Transverse colon (tissue), 3 donors: ENCODE measurements around the gene TPP2.

Experiments
- POLR2A ChIP-seq: fragments of 450-650 bp; IDR thresholded peaks from one replicate; pipeline ENCODE4 v1.6.1; 2016; ENCODE audit warnings: antibody characterized with exemption, mild to moderate bottlenecking, moderate library complexity
- TF ChIP-seq, protein P1 (sequence below), 5 experiments: fragments of 200-600 bp in 3 of 5; fragments of 450-650 bp in 2 of 5; sonication (generic) in 3 of 5; IDR thresholded peaks; 1 replicate in 2 of 5; 2 replicates in 3 of 5; pipeline ENCODE4 v1.5.1; 2016 to 2017; ENCODE audit warnings: antibody characterized with exemption in 5 of 5, inconsistent platforms in 3 of 5, mild to moderate bottlenecking in 2 of 5, moderate library complexity in 1 of 5

DNA sequence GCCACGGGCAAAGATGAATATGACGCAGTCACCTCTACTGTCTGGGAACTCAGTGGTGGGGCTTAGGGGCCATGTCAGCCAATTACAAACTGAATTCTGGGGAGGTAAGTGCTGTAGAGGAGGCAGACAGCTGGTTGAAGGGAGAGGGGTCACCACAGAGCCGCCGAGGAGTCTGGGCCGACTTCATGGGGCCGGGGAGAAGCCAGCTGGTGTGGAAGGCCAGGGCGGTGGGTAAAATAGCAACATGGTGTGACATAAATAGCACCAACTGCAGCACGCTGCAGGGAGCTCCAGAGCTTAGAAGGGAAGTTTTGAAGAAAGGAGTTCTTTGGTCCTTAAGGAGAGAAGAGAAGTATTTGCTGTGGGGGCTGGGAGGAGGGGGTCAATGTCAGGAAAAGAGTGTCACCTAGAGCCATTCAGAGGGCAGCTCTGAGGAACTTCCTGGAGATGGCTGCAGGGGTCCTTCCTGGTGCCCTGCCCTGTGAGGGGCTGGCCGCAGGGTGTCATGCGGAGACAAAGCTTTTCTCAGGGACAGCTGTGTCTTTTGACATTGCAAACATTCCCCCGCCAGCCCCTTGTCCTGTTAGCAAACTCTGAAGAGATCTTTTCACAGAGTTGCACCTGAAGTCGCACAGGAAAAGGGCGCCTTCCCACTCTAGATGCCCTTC lies 91.7 kb downstream of the TPP2 start:
- TF ChIP-seq, protein P1, sequence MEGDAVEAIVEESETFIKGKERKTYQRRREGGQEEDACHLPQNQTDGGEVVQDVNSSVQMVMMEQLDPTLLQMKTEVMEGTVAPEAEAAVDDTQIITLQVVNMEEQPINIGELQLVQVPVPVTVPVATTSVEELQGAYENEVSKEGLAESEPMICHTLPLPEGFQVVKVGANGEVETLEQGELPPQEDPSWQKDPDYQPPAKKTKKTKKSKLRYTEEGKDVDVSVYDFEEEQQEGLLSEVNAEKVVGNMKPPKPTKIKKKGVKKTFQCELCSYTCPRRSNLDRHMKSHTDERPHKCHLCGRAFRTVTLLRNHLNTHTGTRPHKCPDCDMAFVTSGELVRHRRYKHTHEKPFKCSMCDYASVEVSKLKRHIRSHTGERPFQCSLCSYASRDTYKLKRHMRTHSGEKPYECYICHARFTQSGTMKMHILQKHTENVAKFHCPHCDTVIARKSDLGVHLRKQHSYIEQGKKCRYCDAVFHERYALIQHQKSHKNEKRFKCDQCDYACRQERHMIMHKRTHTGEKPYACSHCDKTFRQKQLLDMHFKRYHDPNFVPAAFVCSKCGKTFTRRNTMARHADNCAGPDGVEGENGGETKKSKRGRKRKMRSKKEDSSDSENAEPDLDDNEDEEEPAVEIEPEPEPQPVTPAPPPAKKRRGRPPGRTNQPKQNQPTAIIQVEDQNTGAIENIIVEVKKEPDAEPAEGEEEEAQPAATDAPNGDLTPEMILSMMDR (IDR thresholded peaks at IDR 0.05) = no peak
- no peak for TF ChIP-seq POLR2A
